Measurements from ENCODE around the gene PRKAB1.
"Not testable (repeated sequence)": the region's sequence is repeated elsewhere in the genome, so short reads cannot be mapped to it uniquely, and the experiment has no call there.

Gene PRKAB1

GRCh38 chr12:119657001-119657400 lies 10.9 kb upstream of the PRKAB1 start:
- not testable (repeated sequence) for H4K91ac ChIP-seq (ENCODE audit: low read depth, low read length, poor library complexity); H3K27ac ChIP-seq (replicated peaks; ENCODE audit: low read length); H3K36me3 ChIP-seq (replicated peaks in 1 of 2; ENCODE audit: control insufficient read depth in 2 of 2, insufficient read depth in 2 of 2, low read length in 2 of 2); H3K18ac ChIP-seq (ENCODE audit: low read length); H2BK15ac ChIP-seq (ENCODE audit: low read length); DNase-seq (ENCODE audit: low spot score); H4K8ac ChIP-seq (ENCODE audit: low read depth, low read length); H3K14ac ChIP-seq (ENCODE audit: low read length); H3K9me3 ChIP-seq (replicated peaks in 1 of 2; ENCODE audit: control insufficient read depth in 2 of 2, insufficient read depth in 1 of 2, low read depth in 1 of 2, low read length in 2 of 2); H3K4ac ChIP-seq (ENCODE audit: low read length); H3K9ac ChIP-seq (ENCODE audit: low read depth, low read length, poor library complexity); H3K4me3 ChIP-seq (ENCODE audit: low read length in 2 of 2); H3K23ac ChIP-seq (ENCODE audit: low read depth, low read length, poor library complexity); H2AFZ ChIP-seq (ENCODE audit: low read length); H3K4me2 ChIP-seq (ENCODE audit: insufficient read depth, low read length, poor library complexity, severe bottlenecking); H3K4me1 ChIP-seq (ENCODE audit: control insufficient read depth in 2 of 2, insufficient read depth in 1 of 2, low read depth in 1 of 2, low read length in 2 of 2); H2BK5ac ChIP-seq (ENCODE audit: low read length); H2BK12ac ChIP-seq (ENCODE audit: low read length); H2BK120ac ChIP-seq (ENCODE audit: low read depth, low read length); H3K27me3 ChIP-seq (ENCODE audit: control insufficient read depth in 3 of 3, insufficient read depth in 3 of 3, low read depth in 1 of 3, low read length in 3 of 3); H2AK5ac ChIP-seq (ENCODE audit: low read depth, low read length); H3K79me1 ChIP-seq (ENCODE audit: low read depth, low read length)
- no CpG with 5 or more reads among the region's 2 CpGs for WGBS, 2 donors (ENCODE audit: extremely low coverage in 2 of 2, insufficient read length in 2 of 2, insufficient replicate concordance in 1 of 2)

GRCh38 chr12:119658166-119658565 lies 9.8 kb upstream of the PRKAB1 start:
- H3K4me2 ChIP-seq (ENCODE audit: insufficient read depth, low read length, poor library complexity, severe bottlenecking); H3K23ac ChIP-seq (ENCODE audit: low read depth, low read length, poor library complexity); H3K9ac ChIP-seq (ENCODE audit: low read depth, low read length, poor library complexity); H2AFZ ChIP-seq (ENCODE audit: low read length); H2BK5ac ChIP-seq (ENCODE audit: low read length); H3K4ac ChIP-seq (ENCODE audit: low read length); H2BK120ac ChIP-seq (ENCODE audit: low read depth, low read length); H3K27ac ChIP-seq (replicated peaks; ENCODE audit: low read length); H3K27me3 ChIP-seq (ENCODE audit: control insufficient read depth in 3 of 3, insufficient read depth in 3 of 3, low read depth in 1 of 3, low read length in 3 of 3); H2BK12ac ChIP-seq (ENCODE audit: low read length); H3K4me1 ChIP-seq (ENCODE audit: control insufficient read depth in 2 of 2, insufficient read depth in 1 of 2, low read depth in 1 of 2, low read length in 2 of 2); H2BK15ac ChIP-seq (ENCODE audit: low read length); H3K36me3 ChIP-seq (replicated peaks in 1 of 2; ENCODE audit: control insufficient read depth in 2 of 2, insufficient read depth in 2 of 2, low read length in 2 of 2); H3K9me3 ChIP-seq (replicated peaks in 1 of 2; ENCODE audit: control insufficient read depth in 2 of 2, insufficient read depth in 1 of 2, low read depth in 1 of 2, low read length in 2 of 2); H2AK5ac ChIP-seq (ENCODE audit: low read depth, low read length); H3K4me3 ChIP-seq (ENCODE audit: low read length in 2 of 2); H3K79me1 ChIP-seq (ENCODE audit: low read depth, low read length); DNase-seq (ENCODE audit: low spot score); H4K8ac ChIP-seq (ENCODE audit: low read depth, low read length); H3K14ac ChIP-seq (ENCODE audit: low read length); H4K91ac ChIP-seq (ENCODE audit: low read depth, low read length, poor library complexity): not testable (repeated sequence)
- peak overlapping the region; percentile 80 for H3K18ac ChIP-seq (ENCODE audit: low read length)
- WGBS, 2 donors (ENCODE audit: extremely low coverage in 2 of 2, insufficient read length in 2 of 2, insufficient replicate concordance in 1 of 2), result no CpG with 5 or more reads among the region's 6 CpGs

- no peak overlapping the region for H4K8ac ChIP-seq (ENCODE audit: low read depth, low read length)
- H3K27ac ChIP-seq (replicated peaks; ENCODE audit: low read length), result no peak overlapping the region
- H3K79me1 ChIP-seq (ENCODE audit: low read depth, low read length), result no peaks in the 10 kb centered on the region
- H3K4ac ChIP-seq (ENCODE audit: low read length), result no peak overlapping the region
- no peak overlapping the region for H3K14ac ChIP-seq (ENCODE audit: low read length)
- H3K18ac ChIP-seq (ENCODE audit: low read length), result no peak overlapping the region
- H3K36me3 ChIP-seq (replicated peaks in 1 of 2; ENCODE audit: control insufficient read depth in 2 of 2, insufficient read depth in 2 of 2, low read length in 2 of 2), result no peaks in the 10 kb centered on the region
- no peak overlapping the region for H3K4me2 ChIP-seq (ENCODE audit: insufficient read depth, low read length, poor library complexity, severe bottlenecking)
- no peaks in the 10 kb centered on the region for H3K27me3 ChIP-seq (ENCODE audit: control insufficient read depth in 3 of 3, insufficient read depth in 3 of 3, low read depth in 1 of 3, low read length in 3 of 3)
- H2BK12ac ChIP-seq (ENCODE audit: low read length), result no peak overlapping the region
- peak; percentile 35 for DNase-seq (ENCODE audit: low spot score)
- H3K23ac ChIP-seq (ENCODE audit: low read depth, low read length, poor library complexity), result no peak overlapping the region
- peaks cover 0 to 1% of the 10 kb centered on the region in 2 donors for H3K9me3 ChIP-seq (replicated peaks in 1 of 2; ENCODE audit: control insufficient read depth in 2 of 2, insufficient read depth in 1 of 2, low read depth in 1 of 2, low read length in 2 of 2)
- H2BK120ac ChIP-seq (ENCODE audit: low read depth, low read length), result no peak overlapping the region
- H2BK15ac ChIP-seq (ENCODE audit: low read length), result no peak overlapping the region
- H2AFZ ChIP-seq (ENCODE audit: low read length), result no peak overlapping the region
- no peak overlapping the region for H2BK5ac ChIP-seq (ENCODE audit: low read length)
- no peaks in the 10 kb centered on the region for H3K4me1 ChIP-seq (ENCODE audit: control insufficient read depth in 2 of 2, insufficient read depth in 1 of 2, low read depth in 1 of 2, low read length in 2 of 2)
- H2AK5ac ChIP-seq (ENCODE audit: low read depth, low read length), result no peak overlapping the region
- H3K4me3 ChIP-seq (ENCODE audit: low read length in 2 of 2), result no peak overlapping the region
- no peak overlapping the region for H4K91ac ChIP-seq (ENCODE audit: low read depth, low read length, poor library complexity)
- no peak overlapping the region for H3K9ac ChIP-seq (ENCODE audit: low read depth, low read length, poor library complexity)
- WGBS, 2 donors (ENCODE audit: extremely low coverage in 2 of 2, insufficient read length in 2 of 2, insufficient replicate concordance in 1 of 2), result no CpG with 5 or more reads among the region's 6 CpGs
These were observed 8.5 kb upstream of the PRKAB1 start for GRCh38 chr12:119659289-119659897.

GRCh38 chr12:119660076-119660475 lies 7.9 kb upstream of the PRKAB1 start:
- Histone ChIP-seq H3K36me3 (replicated peaks in 1 of 2; ENCODE audit: control insufficient read depth in 2 of 2, insufficient read depth in 2 of 2, low read length in 2 of 2) (no peaks in the 10 kb centered on the region), H3K23ac (ENCODE audit: low read depth, low read length, poor library complexity) (no peak overlapping the region), H3K9ac (ENCODE audit: low read depth, low read length, poor library complexity) (no peak overlapping the region), H2BK15ac (ENCODE audit: low read length) (no peak overlapping the region), H3K4ac (ENCODE audit: low read length) (no peak overlapping the region), H3K4me3 (ENCODE audit: low read length in 2 of 2) (no peak overlapping the region), H3K79me1 (ENCODE audit: low read depth, low read length) (no peaks in the 10 kb centered on the region), H3K14ac (ENCODE audit: low read length) (no peak overlapping the region), H3K4me1 (ENCODE audit: control insufficient read depth in 2 of 2, insufficient read depth in 1 of 2, low read depth in 1 of 2, low read length in 2 of 2) (no peaks in the 10 kb centered on the region), H2AK5ac (ENCODE audit: low read depth, low read length) (no peak overlapping the region), H3K4me2 (ENCODE audit: insufficient read depth, low read length, poor library complexity, severe bottlenecking) (no peak overlapping the region), H3K18ac (ENCODE audit: low read length) (no peak overlapping the region), H3K9me3 (replicated peaks in 1 of 2; ENCODE audit: control insufficient read depth in 2 of 2, insufficient read depth in 1 of 2, low read depth in 1 of 2, low read length in 2 of 2) (no peaks in the 10 kb centered on the region), H4K8ac (ENCODE audit: low read depth, low read length) (no peak overlapping the region), H4K91ac (ENCODE audit: low read depth, low read length, poor library complexity) (no peak overlapping the region), H3K27me3 (ENCODE audit: control insufficient read depth in 3 of 3, insufficient read depth in 3 of 3, low read depth in 1 of 3, low read length in 3 of 3) (no peaks in the 10 kb centered on the region), H2AFZ (ENCODE audit: low read length) (no peak overlapping the region), H2BK120ac (ENCODE audit: low read depth, low read length) (no peak overlapping the region), H2BK12ac (ENCODE audit: low read length) (no peak overlapping the region), H3K27ac (replicated peaks; ENCODE audit: low read length) (no peak overlapping the region), H2BK5ac (ENCODE audit: low read length) (no peak overlapping the region)
- DNase-seq (ENCODE audit: low spot score), result no peak
- WGBS, 2 donors (ENCODE audit: extremely low coverage in 2 of 2, insufficient read length in 2 of 2, insufficient replicate concordance in 1 of 2), result no CpG with 5 or more reads among the region's 5 CpGs

Data from neuronal stem cell (in vitro differentiated cells).